Right lobe of liver (tissue), 4 donors: ENCODE results near the gene ZNF35.

ENCODE experiments used
- CTCF ChIP-seq, 4 donors: fragments of 200-600 bp in 3 of 4; fragments of 450-650 bp in 1 of 4; IDR thresholded peaks; one replicate each; pipeline versions ENCODE4 v1.5.1 to v1.8.0; 2016 to 2022; ENCODE audit warnings: antibody characterized with exemption in 4 of 4, mild to moderate bottlenecking in 2 of 4
- POLR2A ChIP-seq: fragments of 450-650 bp; IDR thresholded peaks from one replicate; pipeline ENCODE4 v1.6.1; 2017; ENCODE audit warnings: antibody characterized with exemption, mild to moderate bottlenecking
- donor health status: DM: no; HTN: no; CAD: no.
- donor health status: DM: no; HTN: no; CAD: no.
- donor health status: DM: no; HTN: yes; CAD: no.

GRCh38 chr3:44680921-44681455 lies 32.5 kb downstream of the ZNF35 start:
- TF ChIP-seq POLR2A (no peak), CTCF (IDR thresholded peaks at IDR 0.05) (no peak)
